Measurements from ENCODE around the gene CLEC3B.
A peak's percentile ranks its signal among the peaks of the same experiment; 100 is the strongest.
"Not testable (repeated sequence)": the region's sequence is repeated elsewhere in the genome, so short reads cannot be mapped to it uniquely, and the experiment has no call there.

CLEC3B gene

GRCh38 chr3:45071075-45071474 lies 45.0 kb downstream of the CLEC3B start:
- no peak for DNase-seq

DNA sequence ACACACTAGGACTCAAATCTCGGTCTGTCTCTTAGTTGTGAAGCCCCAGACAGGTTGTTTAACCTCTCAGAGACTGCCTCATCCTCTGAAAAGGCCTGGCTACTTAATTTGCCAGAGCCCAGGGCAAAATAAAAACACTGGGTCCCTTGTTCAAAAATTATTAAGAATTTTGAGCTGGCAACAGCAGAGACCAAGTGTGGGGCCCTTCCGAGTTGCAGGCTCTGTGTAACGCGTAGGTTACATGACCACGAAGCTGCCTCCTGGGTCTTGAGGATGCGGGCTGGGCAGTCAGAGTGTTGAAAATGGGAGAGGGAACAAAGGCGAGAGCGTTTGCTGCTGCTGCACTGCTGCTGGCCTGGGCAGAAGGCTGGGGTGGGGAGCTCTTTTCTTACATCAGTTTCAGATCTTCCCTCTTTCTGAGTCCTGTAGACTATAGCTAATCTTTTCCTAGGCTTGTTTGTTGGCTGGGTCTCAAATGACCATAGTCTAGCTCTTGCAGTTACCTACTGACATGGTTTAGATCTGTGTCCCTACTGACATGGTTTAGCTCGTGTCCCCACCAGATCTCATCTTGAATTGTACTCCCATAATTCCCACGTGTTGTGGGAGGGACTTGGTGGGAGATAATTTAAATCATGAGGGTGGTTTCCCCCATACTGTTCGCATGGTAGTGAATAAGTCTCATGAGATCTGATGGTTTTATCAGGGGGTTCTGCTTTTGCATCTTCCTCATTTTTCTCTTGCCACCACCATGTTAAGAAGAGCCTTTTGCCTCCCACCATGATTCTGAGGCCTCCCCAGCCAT lies 49.9 kb downstream of the CLEC3B start:
- DNase-seq = peak; percentile 69 to 84 (median 71)

GRCh38 chr3:45078256-45078655 lies 52.2 kb downstream of the CLEC3B start:
- not testable (repeated sequence) for DNase-seq

GRCh38 chr3:45078910-45079522 lies 52.9 kb downstream of the CLEC3B start:
- DNase-seq = no peak

- no peak for DNase-seq
Observed at GRCh38 chr3:45079715-45080114, 53.6 kb downstream of the CLEC3B start.

DNA sequence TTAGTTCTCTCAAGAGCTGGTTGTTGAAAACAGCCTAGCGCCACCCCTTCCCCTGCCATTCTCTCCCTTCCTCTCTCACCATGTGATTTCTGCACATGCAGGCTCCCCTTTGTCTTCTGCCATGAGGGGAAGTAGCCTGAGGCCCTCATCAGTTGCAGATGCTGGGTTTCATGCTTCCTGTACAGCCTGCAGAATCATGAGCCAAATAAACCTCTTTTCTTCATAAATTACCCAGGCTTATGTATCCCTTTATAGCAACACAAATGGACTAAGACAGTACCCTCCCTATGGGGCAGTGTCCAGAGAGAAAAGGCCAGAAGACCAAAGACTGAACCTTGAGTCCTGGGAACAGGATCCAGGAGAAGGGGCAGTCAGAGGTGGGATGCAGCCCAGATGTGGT lies 54.7 kb downstream of the CLEC3B start:
- DNase-seq = no peak

- DNase-seq = no peak
Observed at GRCh38 chr3:45081506-45082141, 55.5 kb downstream of the CLEC3B start.

- DNase-seq = no peak
Observed at GRCh38 chr3:45082142-45082538, 56.0 kb downstream of the CLEC3B start.

GRCh38 chr3:45083023-45083422 lies 56.9 kb downstream of the CLEC3B start:
- DNase-seq = no peak

DNA sequence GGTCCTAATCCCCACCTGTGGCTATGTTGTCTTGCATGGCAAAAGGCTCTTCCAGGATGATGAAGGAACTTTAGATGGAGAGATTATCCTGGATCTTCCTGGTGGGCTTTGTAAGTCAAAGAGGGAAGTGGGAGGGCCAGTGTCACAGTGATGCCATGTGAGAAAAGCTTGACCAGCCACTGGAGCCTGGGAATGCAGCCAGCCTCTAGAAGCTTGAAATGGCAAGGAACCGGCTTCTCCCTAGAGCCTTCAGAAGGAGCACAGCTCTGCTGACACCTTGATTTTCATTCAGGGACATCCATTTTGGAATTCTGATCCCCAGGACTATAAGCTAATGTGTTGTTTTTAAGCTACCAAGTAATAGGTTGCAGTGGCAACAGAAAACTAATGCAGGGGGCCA lies 58.3 kb downstream of the CLEC3B start:
- DNase-seq = no peak

DNA sequence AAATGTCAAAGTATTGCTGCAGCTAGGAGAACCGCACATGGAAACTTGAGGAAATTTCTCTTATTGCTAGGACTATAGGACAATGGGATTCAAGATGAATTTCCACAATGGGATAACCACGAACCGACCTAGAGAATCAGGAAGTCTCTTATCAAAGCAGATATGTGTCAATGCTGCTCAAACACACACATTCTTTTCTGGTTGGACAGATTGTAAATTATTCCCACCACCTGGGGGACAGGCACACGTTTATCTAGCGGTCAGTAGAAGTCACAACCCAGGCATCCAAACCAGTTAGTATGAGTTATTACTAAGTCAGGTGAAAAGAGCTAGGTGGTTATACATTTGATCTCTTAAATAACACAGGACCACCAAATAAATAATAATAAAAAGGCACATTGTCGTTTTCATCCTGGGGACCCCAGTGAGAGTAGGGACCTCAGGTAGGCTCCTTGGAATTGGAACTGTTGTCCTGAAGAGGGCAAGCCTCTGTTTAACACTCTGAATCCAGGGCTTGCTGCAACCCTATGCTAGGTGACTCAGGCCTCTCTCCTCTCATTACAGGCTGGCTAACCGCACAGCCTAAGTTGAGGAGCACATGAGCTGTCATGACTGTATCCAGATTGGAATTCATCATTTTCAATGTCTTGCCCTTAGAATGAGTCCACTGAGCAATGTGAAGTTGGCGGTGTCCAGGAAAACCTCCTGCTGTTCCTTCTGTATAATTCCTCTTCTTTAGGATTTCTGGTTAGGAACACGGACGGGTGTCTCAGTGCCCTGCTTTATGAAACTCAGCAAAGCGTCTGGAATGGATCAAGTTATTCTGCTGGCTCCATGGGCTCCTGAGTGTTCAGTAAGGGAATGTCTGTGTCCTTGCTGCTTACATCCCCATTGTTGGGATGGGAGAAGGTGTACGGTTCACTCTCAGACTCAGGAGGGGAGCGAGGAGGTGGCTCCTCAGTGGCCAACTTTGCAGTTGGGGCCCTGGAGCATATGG lies 59.0 kb downstream of the CLEC3B start:
- no peak for DNase-seq

Measured in suppressor macrophage treated with lipopolysaccharide for 1 hour (primary cell).